CD4-positive, alpha-beta T cell (primary cell): ENCODE data around the gene CNRIP1. TPM values are rescaled to one million over a fixed set of nuclear protein-coding genes. Genes with fewer than 3 reads are reported as not detected.

Source experiments
- ATAC-seq: fragments of 200-7000 bp; cut with Tn5 transposase; one replicate; pipeline ENCODE4 v1.10.0; 2022; ENCODE audit warnings: mild to moderate bottlenecking; ENCODE audit not compliant: poor library complexity
- CTCF ChIA-PET: fragments of 350-600 bp; sonication (Branson Sonifier 250); formaldehyde crosslinking; loops from one replicate; lab custom pipeline; 2021; ENCODE audit warnings: antibody characterized with exemption, inconsistent platforms; lab: Charles Lee
- POLR2A ChIA-PET: fragments of 350-600 bp; sonication (Branson Sonifier 250); formaldehyde crosslinking; loops from one replicate; lab custom pipeline; 2021; ENCODE audit warnings: antibody characterized with exemption, inconsistent platforms; lab: Charles Lee
- DNase-seq, 14 experiments: peaks; one replicate each; pipeline ENCODE4 v3.0.0-alpha.2; 2013 to 2020; ENCODE audit warnings: mixed read lengths in 2 of 14
- H3K27ac ChIP-seq, 2 donors: one replicate each; pipeline versions ENCODE4 v1.5.1 to v1.7.0; 2013; ENCODE audit warnings: low read length in 2 of 2, low read depth in 1 of 2, mild to moderate bottlenecking in 1 of 2
- H3K27me3 ChIP-seq, 2 experiments: 1 replicate in 1 of 2; 2 replicates in 1 of 2; pipeline versions ENCODE4 v1.6.1 to v1.7.0; 2013; ENCODE audit warnings: low read length in 2 of 2, control low read depth in 1 of 2, mild to moderate bottlenecking in 1 of 2, moderate library complexity in 1 of 2; ENCODE audit not compliant: insufficient read depth in 2 of 2, control insufficient read depth in 1 of 2
- H3K36me3 ChIP-seq: one replicate; pipeline ENCODE4 v1.6.1; 2013; ENCODE audit warnings: low read length, control low read depth; ENCODE audit not compliant: insufficient read depth
- H3K4me1 ChIP-seq: one replicate; pipeline ENCODE4 v1.6.1; 2013; ENCODE audit warnings: low read length, control low read depth; ENCODE audit not compliant: insufficient read depth
- H3K4me3 ChIP-seq: one replicate; pipeline ENCODE4 v1.5.1; 2013; ENCODE audit warnings: mild to moderate bottlenecking, low read length, moderate library complexity
- H3K9me3 ChIP-seq, 2 experiments: 1 replicate in 1 of 2; 2 replicates in 1 of 2; pipeline versions ENCODE4 v1.6.1 to v1.7.0; 2013; ENCODE audit warnings: low read length in 2 of 2, mild to moderate bottlenecking in 2 of 2, control low read depth in 1 of 2, moderate library complexity in 1 of 2; ENCODE audit not compliant: control insufficient read depth in 1 of 2, insufficient read depth in 1 of 2
- H3K27ac Mint-ChIP-seq: one replicate; pipeline ENCODE4 v1.8.0; 2020; ENCODE audit warnings: mixed read lengths
- H3K27me3 Mint-ChIP-seq: one replicate; pipeline ENCODE4 v1.8.0; 2021; ENCODE audit warnings: mixed read lengths
- H3K36me3 Mint-ChIP-seq: one replicate; pipeline ENCODE4 v1.8.0; 2021; ENCODE audit warnings: low read depth, mixed read lengths
- H3K4me1 Mint-ChIP-seq: one replicate; pipeline ENCODE4 v1.8.0; 2021; ENCODE audit warnings: low read depth, mixed read lengths
- H3K4me3 Mint-ChIP-seq: one replicate; pipeline ENCODE4 v1.8.0; 2020; ENCODE audit warnings: mild to moderate bottlenecking, mixed read lengths
- H3K9me3 Mint-ChIP-seq: one replicate; pipeline ENCODE4 v1.8.0; 2020; ENCODE audit warnings: mixed read lengths
- CTCF ChIP-seq: fragments of 200-600 bp; IDR thresholded peaks from one replicate; pipeline ENCODE4 v1.8.0; 2022; ENCODE audit warnings: antibody characterized with exemption, mild to moderate bottlenecking
- intact Hi-C, 2 experiments: fragments of 100-400 bp; cut with DNase I in 1 of 2; cut with micrococcal nuclease in 1 of 2; formaldehyde crosslinking; loops; one replicate each; pipeline versions ENCODE4 v1.15.1 to v1.9.0; 2023 to 2025; cut with DNase I, micrococcal nuclease
- total RNA-seq, 174 experiments: library from RNA in 2 of 174; stranded (reverse) in 2 of 174; gene quantifications; one replicate each; pipeline ENCODE4 v1.2.3 and lab custom pipeline; 2021 to 2026

The CNRIP1 gene
- total RNA-seq, 2 experiments from 2014 or later, result not detected

GRCh38 chr2:68294913-68295312, 24.8 kb downstream of the CNRIP1 start:
- no peak for TF ChIP-seq CTCF
- Mint-ChIP-seq H3K4me1 (no peaks in the 10 kb centered on the region), H3K27me3 (no peaks in the 10 kb centered on the region), H3K27ac (no peak overlapping the region), H3K4me3 (no peak overlapping the region), H3K9me3 (no peaks in the 10 kb centered on the region), H3K36me3 (no peaks in the 10 kb centered on the region)
- CTCF ChIA-PET, result interaction anchor here (1.2 to 1.9 kb wide), 2 partner anchors 172 to 173 kb away, joined by 3 to 8 read pairs; no protein-coding TSS in a partner anchor
- no peaks in the 10 kb centered on the region for H3K4me1 ChIP-seq
- H3K27me3 ChIP-seq, result peaks cover 0 to under 1% of the 10 kb centered on the region in 2 experiments
- no peak overlapping the region for H3K27ac ChIP-seq
- no peak for DNase-seq
- ATAC-seq, result no peak
- intact Hi-C loops, result no loop called here
- H3K9me3 ChIP-seq, result no peaks in the 10 kb centered on the region
- H3K36me3 ChIP-seq, result no peaks in the 10 kb centered on the region
- no peak overlapping the region for H3K4me3 ChIP-seq
- POLR2A ChIA-PET, result no interaction called here

DNA sequence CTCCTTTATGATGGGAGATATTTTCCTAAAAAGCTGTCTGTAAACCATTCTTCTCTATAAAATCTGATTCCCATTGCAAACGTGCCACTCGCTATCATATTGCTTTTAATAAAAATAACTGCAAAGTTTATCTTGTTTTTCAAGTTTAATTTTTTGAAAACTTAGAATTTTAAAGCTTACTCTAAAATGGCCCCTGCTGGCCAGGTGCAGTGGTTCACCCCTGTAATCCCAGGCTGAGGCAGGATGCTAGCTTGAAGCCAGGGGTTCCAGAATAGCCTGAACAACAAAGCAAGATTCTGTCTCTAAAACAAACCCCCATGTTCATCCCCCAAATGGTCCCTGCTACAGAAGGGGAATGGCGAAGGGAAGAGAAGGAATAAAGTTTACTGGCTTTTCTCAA, 25.6 kb downstream of the CNRIP1 start:
- Histone ChIP-seq H3K27ac (no peak overlapping the region), H3K4me3 (no peak overlapping the region), H3K9me3 (no peaks in the 10 kb centered on the region), H3K27me3 (no peaks in the 10 kb centered on the region), H3K36me3 (no peaks in the 10 kb centered on the region), H3K4me1 (no peaks in the 10 kb centered on the region)
- ATAC-seq (no peak), DNase-seq (no peak)
- CTCF ChIA-PET, result interaction anchor here (0.6 to 1.9 kb wide), 2 partner anchors 120 to 172 kb away, joined by 3 to 8 read pairs; no protein-coding TSS in a partner anchor
- POLR2A ChIA-PET, result no interaction called here
- H3K27ac Mint-ChIP-seq, result no peak overlapping the region
- no peak overlapping the region for H3K4me3 Mint-ChIP-seq
- H3K27me3 Mint-ChIP-seq, result no peaks in the 10 kb centered on the region
- no peak for TF ChIP-seq CTCF
- H3K9me3 Mint-ChIP-seq, result no peaks in the 10 kb centered on the region
- intact Hi-C loops, result no loop called here
- H3K4me1 Mint-ChIP-seq, result no peaks in the 10 kb centered on the region
- no peaks in the 10 kb centered on the region for H3K36me3 Mint-ChIP-seq

- Histone ChIP-seq H3K27ac (no peak overlapping the region), H3K9me3 (no peaks in the 10 kb centered on the region), H3K4me3 (no peak overlapping the region), H3K27me3 (no peaks in the 10 kb centered on the region), H3K4me1 (no peaks in the 10 kb centered on the region), H3K36me3 (no peaks in the 10 kb centered on the region)
- Mint-ChIP-seq H3K27me3 (peaks cover under 1% of the 10 kb centered on the region), H3K36me3 (no peaks in the 10 kb centered on the region), H3K4me3 (no peak overlapping the region), H3K27ac (no peak overlapping the region), H3K4me1 (no peaks in the 10 kb centered on the region), H3K9me3 (no peaks in the 10 kb centered on the region)
- no peak for DNase-seq
- intact Hi-C loops, result no loop called here
- POLR2A ChIA-PET, result no interaction called here
- no peak for ATAC-seq
- CTCF ChIA-PET, result interaction anchor here (1.9 kb wide), 1 partner anchor 171 kb away, joined by 8 read pairs; no protein-coding TSS in a partner anchor
- no peak for TF ChIP-seq CTCF
Measured at GRCh38 chr2:68293755-68294154, 26.0 kb downstream of the CNRIP1 start.
